A549 treated with ZK216348 at 1 μM for 4 hours (cell line): ENCODE results near the gene PYGL. TPM values are rescaled to one million over a fixed set of nuclear protein-coding genes. Genes with fewer than 3 reads are reported as not detected.

Source experiments
- total RNA-seq: library from RNA; stranded (reverse); fragments of 200-300 nt; extraction: Qiagen RNA extraction; gene quantifications from 5 replicates; pipeline ENCODE4 v1.2.3, GENCODE V29; 2022; ENCODE audit warnings: low read depth

PYGL gene
- total RNA-seq = 117 to 150 TPM (median 145 TPM) in 5 replicates

GRCh38 chr14:50943943-50944646, at the start of gene PYGL:
PYGL (minus strand) TSS chr14:50944483; CDS start chr14:50944403, 80 bp downstream.

DNA sequence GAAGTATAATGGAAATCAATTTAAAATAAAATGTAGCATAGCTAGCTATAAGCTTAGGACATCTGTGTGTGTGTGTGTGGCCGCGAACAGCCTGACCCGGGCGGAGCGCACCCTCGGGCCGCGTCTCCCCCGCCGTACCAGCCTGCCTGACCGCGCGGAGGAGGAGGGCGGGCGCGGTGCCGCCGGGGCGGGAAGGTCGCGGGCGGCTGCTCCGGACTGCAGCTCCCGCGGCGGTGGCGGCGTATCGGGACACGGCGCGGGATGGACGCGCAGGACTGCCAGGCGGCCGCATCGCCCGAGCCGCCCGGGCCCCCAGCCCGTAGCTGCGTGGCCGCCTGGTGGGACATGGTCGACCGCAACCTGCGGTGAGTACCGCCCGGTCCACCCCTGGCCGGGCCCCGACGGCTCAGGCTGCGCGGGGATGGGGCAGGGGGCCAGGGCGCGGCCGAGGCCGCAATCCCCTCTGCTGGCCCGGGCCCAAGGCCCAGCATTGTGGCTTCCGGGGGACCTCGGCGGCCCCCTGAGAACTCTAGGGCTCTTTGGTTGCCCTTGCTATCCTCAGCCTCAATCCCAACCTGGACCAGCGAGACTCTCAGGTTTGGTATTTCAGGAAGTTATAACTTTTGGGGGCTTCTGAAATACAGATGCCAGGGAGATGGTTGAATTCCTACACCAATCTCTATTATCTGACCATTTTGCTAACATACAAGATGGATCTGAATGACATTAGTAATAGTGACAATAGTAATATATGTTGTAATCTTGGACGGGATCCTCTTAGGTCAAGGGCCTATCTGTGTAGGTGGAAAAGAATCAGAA, 72.2 kb downstream of the PYGL start, which contains the start of gene ABHD12B:
Gene ABHD12B (plus strand): TSS at position 140 of the 819 bp plus-strand sequence. CDS start 122 bp downstream, at position 262.

Other genes with a start within 250 kb of the PYGL start
- gene NIN, start 113.3 kb downstream of the PYGL start, total RNA-seq = 10.2 to 17.5 TPM (median 14.5 TPM) in 5 replicates
- gene ABHD12B, start 72.4 kb downstream of the PYGL start, total RNA-seq = not detected in 5 replicates
- 8.7 to 14.2 TPM (median 11.2 TPM) in 5 replicates for gene TRIM9, start 150.6 kb upstream of the PYGL start, total RNA-seq